GM18508 (cell line): ENCODE measurements around the gene STK11IP.

ENCODE experiments used
- ATAC-seq: cut with Tn5 transposase; IDR thresholded peaks from one replicate; pipeline ENCODE4 v1.9.1; 2021; ENCODE audit warnings: moderate number of reproducible peaks; ENCODE audit not compliant: insufficient read depth, unreplicated experiment

STK11IP gene

DNA sequence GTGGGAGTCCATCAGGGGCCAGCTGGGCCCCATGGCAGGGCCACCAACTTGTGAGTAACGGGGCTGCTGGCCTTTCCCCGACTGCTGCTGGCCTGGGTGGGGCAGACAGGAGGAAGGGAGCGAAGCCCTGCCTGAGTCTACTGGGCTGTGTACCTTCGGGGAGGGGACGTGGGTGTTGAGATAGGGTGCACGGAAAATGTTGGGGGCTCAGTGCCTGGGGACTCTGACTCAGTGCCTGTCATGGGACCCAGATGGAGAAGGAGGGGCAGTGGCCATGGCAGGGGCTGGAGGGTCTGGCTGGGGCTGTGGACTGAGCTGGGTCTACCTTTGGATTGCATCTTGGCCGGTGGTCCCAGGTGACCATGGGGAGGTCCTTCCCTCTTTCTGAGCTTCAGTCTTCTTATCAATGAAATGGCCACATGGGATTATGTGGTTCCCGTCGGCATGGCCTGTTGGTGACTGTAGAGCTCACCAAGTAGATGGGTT is 33.8 kb downstream of the STK11IP start:
- ATAC-seq: no peak

DNA sequence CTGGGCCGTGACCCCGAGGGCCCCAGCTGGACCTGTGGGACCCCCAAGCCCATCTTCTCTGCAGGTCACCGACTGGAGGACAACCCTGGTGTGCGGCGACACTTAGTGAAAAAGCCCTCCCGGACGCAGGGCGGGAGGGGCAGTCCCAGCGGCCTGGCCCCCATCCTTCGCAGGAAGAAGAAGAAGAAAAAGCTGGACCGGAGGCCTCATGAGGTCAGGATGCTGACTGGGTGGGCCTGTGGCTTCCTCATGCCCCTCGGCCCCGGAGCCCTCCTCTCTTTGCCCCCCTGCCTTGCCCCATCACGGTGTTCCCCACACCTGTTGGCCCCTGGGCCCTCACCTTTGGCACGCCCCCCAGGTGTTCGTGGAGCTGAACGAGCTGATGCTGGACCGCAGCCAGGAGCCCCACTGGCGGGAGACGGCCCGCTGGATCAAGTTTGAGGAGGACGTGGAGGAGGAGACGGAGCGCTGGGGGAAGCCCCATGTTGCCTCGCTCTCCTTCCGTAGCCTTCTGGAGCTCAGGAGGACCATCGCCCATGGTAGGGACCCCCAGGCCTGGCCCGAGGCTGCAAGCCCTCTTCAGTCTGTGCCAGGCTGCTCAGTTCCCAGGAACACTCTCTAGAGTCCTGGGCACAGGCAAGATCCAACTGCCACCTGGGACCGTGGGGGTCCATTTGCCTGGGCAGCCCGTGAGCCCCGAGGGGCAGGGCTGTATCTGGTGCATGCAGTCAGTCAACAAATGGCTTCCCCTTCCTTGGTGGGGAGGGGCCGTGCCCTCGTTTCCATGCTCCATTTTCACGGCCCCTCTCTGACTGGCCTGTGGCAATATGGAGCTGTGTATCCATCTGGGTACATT is 34.5 kb downstream of the STK11IP start:
- no peak for ATAC-seq

- no peak for ATAC-seq
Observed at GRCh38 chr2:219632760-219633105, 35.1 kb downstream of the STK11IP start.

- ATAC-seq: no peak
Observed at GRCh38 chr2:219633276-219634065, 35.8 kb downstream of the STK11IP start.

DNA sequence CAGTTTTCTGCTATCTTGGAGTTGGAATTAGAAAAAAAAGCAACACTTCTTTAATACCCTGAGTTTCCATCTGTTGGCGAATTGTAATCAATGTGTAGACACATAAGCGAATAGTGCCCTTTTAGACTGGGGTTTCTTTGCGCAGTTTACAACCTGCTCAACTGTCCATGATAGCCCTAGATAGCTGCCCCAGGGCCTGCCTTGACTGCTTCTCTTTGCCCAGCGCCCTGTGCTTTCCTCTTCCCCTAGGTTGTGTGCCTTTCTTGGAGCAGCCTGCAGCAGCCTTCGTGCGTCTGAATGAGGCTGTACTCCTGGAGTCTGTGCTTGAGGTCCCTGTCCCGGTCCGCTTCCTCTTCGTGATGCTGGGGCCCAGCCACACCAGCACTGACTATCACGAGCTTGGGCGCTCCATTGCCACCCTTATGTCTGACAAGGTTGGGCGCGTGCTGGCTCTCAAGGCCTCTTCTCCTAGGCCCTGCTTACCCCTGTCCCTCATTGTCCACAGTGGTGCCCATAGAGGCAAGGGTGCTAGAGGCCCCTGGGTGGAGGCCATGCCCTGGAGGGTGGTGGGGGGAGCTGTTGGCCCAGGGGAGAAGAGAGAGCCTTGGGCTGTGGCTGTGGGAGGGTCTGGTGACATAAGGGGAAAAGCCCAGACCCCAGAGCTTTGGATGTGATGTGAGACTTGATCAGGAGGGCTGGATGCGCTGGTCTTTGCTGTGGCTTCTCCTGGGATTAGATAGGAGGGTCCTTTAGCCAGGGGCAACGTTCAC is 36.7 kb downstream of the STK11IP start:
- no peak for ATAC-seq

DNA sequence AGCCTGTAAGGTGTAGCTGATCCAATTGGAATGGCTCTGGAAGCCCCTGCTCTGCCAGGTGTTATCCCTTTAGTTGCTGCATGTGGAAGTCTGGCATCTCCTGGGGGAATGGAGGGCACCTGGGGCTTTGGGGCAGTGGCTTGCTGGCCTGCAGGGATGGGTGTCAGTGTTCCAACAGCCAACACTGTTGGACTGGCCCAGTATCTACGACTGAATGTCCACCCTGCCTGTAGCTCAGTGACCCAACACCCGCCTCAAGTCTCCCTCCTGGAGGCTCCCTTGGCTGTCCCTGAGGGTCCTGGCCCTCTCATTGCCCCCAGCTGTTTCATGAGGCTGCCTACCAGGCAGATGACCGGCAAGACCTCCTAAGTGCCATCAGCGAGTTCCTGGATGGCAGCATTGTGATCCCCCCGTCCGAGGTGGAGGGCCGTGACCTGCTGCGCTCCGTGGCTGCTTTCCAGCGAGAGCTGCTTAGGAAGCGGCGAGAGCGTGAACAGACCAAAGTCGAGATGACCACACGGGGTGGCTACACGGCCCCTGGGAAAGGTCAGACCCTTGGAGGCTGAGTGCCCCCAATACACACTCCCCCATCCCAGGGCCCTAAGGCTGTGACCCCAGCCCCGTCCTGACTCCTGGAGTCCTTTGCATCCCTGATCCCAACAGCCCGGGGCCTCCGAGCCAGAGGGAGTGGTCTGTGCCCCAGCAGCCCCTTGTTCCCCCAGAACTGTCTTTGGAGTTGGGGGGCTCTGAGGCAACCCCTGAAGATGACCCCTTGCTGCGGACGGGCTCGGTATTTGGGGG is 37.5 kb downstream of the STK11IP start:
- ATAC-seq: no peak

DNA sequence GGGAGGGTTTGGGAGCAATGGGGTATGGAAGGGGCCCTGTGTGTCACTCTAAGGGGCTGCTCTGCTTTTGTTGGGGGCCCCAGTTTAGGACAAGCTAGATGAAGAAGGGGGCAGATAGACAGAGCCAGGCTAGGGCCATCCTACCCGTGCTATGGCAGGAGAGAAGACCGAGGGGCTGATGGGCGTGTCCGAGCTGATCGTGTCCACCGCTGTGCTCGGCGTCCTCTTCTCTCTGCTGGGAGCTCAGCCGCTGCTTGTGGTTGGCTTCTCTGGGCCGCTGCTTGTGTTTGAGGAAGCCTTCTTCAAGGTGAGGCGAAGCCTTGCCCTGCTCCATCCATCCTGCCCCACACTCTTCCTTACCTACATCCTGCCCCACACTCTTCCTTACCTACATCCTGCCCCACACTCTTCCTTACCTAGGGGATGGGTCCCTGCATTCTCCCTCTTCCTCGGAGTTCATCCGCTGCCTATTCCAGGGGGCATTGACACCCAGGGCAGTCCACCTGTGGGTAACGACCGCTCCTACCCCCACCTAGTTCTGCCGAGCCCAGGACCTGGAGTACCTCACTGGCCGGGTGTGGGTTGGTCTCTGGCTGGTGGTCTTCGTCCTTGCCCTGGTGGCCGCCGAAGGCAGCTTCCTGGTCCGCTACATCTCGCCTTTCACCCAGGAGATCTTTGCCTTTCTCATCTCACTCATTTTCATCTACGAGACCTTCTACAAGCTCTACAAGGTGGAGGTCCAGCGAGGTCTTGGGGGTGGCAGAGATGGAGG is 38.7 kb downstream of the STK11IP start:
- no peak for ATAC-seq

GRCh38 chr2:219636941-219637841 is 39.5 kb downstream of the STK11IP start:
- ATAC-seq: no peak

DNA sequence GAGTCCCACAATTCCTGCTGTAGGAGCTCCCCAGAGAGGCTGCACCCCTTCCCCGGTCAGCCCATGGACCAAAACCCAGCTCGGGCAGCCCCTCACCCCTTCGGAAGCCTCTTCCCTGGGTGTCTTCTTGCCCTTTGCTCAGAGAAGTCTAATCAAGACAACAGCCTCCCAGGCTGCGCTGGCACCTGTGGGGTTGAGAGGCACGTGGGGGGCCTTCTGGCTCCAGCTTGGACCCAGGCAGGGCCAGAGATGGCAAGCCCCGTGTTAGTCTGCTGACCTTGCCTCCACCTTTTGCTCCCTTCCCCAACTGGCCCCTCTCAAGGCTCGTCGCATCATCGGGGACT is 40.2 kb downstream of the STK11IP start:
- ATAC-seq: no peak

- no peak for ATAC-seq
Observed at GRCh38 chr2:219638217-219638947, 40.7 kb downstream of the STK11IP start.

- no peak for ATAC-seq
Observed at GRCh38 chr2:219638948-219639755, 41.5 kb downstream of the STK11IP start.

- ATAC-seq: no peak
Observed at GRCh38 chr2:219641390-219642068, 43.9 kb downstream of the STK11IP start.

GRCh38 chr2:219642069-219642454 is 44.4 kb downstream of the STK11IP start:
- ATAC-seq: no peak

DNA sequence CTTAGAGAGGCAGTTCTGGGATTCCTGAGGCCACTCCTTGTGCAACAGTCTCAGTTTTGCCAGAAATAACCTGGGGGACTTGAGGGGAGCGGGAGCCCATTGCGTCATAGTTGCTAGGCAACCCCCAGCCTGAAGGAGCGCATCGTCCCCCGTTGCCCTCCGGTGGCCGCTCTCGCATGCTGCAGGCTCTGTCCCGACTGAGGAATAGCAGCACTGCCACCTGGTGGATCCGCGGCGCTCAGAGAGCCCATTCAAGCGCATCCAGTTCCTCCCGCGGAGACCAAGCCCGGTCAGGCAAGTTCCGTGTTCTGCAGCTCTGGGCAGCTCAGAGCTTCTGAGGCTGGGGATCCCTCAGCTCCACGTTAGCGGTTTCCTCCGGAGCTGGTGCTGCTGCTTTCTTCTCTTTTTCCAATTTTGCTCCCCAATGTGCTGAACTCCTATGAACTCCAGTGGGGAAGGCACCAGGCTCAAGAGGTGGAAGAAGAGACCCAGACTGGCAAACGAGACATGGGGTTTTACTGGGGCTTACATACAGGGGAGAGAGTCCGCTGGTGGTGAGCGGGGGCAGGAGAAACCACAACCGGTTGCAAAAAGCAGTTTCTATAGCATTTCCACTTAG is 44.9 kb downstream of the STK11IP start:
- peak; percentile 97 for ATAC-seq

DNA sequence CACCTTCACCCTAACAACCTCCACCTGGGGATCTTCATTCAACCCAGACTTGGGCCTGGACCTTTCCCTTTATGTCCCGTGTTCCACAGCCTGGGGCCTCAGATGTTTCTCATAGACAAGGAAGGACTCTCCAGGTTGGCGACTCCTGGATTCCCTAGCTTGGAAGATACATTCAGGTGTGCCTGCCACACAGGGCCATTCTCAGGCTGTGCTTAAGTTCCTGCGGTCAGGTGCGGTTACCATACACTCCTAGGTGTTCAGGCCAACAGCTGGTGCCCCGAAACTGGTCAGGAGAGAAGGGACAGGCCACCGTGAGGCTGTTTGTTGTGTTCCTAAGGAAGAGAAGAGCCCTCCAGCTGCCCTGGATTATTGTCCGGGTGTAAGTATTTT is 45.4 kb downstream of the STK11IP start:
- no peak for ATAC-seq
